ENCODE data around the gene TGFBR3L.

- TF ChIP-seq, protein P1, sequence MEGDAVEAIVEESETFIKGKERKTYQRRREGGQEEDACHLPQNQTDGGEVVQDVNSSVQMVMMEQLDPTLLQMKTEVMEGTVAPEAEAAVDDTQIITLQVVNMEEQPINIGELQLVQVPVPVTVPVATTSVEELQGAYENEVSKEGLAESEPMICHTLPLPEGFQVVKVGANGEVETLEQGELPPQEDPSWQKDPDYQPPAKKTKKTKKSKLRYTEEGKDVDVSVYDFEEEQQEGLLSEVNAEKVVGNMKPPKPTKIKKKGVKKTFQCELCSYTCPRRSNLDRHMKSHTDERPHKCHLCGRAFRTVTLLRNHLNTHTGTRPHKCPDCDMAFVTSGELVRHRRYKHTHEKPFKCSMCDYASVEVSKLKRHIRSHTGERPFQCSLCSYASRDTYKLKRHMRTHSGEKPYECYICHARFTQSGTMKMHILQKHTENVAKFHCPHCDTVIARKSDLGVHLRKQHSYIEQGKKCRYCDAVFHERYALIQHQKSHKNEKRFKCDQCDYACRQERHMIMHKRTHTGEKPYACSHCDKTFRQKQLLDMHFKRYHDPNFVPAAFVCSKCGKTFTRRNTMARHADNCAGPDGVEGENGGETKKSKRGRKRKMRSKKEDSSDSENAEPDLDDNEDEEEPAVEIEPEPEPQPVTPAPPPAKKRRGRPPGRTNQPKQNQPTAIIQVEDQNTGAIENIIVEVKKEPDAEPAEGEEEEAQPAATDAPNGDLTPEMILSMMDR (IDR thresholded peaks at IDR 0.05), result no peak
- no peak for TF ChIP-seq EP300 (IDR thresholded peaks at IDR 0.05)
- TF ChIP-seq POLR2A (IDR thresholded peaks at IDR 0.05), result no peak
Measured at GRCh38 chr19:7881910-7882309, 32.7 kb upstream of the TGFBR3L start.

All from ovary (tissue), 3 donors.